NCI-H1048 (cell line): Measurements from ENCODE around the gene CLPTM1.
"Not testable (repeated sequence)": the region's sequence is repeated elsewhere in the genome, so short reads cannot be mapped to it uniquely, and the experiment has no call there.

ENCODE experiments used
- DNase-seq: peaks from one replicate; lab custom pipeline; 2025; lab: John Stamatoyannopoulos, UW

Gene CLPTM1

DNA sequence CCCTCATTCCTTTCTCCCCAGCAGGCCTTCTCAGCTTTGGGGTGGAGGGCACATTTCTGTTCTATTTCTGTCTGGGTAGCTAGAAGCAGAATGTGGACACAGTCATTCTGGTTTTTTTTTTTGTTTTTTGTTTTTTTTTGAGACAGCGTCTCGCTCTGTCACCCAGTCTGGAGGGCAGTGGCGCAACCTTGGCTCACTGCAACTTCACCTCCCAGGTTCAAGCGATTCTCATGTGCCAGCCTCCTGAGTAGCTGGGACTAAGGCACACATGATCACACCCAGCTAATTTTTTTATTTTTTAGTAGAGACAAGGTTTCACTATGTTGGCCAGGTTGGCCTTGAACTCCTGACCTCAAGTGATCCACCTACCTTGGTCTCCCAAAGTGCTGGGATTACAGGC lies 20.3 kb downstream of the CLPTM1 start:
- DNase-seq, result no peak

DNA sequence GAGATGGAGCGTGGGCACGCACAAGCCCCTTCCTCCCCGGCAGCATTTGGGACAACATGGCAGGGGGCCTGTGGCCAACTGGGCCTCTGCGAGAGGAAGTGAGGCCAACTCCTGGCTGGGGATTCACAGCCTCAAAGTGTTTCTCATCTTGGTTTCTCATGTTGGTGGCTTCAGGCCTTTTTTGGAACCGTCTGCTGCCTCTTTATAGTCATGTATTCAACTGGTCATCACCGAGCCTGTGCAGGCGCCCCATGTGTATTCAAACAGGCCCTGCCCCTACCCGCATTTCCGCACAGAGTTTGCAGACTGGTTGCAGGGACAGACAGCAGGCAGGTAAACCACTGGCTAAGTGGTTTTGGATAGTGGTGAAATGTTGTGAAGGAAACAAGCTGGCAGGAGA lies 28.8 kb downstream of the CLPTM1 start:
- no peak for DNase-seq

DNA sequence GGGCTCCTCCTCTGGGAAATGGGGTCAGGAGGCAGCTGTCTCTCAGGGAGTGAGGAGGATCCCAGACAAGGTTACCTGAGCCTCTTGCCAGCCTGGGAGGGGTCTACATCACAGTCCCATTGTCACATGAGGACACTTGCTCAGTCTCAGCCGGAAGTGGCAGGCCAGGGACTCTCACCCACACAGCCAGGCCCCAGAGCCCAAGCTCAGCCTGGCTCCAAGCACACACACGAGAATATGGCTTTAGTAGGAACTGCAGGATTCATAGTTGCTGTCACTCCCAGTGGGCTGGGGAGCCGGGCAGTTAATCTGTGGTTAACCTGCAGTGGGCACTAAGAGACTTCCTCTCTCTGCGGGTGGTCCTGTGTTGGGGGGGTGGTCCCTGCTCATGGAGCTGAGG lies 30.3 kb downstream of the CLPTM1 start:
- DNase-seq, result no peak

DNA sequence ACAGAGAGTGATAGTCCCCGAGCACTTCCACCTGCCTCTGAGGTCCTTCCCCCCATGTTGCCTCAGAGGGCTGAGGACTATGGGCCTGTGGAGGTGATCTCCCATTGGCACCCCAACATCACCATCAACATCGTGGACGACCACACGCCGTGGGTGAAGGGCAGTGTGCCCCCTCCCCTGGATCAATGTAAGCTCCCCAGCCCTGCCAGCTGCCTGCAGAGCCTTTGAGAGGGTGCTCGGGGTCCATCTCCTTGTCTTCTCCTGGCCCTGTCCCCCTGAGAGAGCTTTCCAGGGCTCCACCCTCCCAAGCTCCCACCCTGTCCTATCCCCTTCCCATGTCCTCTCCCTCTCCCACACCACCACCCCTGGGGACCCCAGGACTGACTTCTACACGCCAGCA lies 31.2 kb downstream of the CLPTM1 start:
- no peak for DNase-seq

DNA sequence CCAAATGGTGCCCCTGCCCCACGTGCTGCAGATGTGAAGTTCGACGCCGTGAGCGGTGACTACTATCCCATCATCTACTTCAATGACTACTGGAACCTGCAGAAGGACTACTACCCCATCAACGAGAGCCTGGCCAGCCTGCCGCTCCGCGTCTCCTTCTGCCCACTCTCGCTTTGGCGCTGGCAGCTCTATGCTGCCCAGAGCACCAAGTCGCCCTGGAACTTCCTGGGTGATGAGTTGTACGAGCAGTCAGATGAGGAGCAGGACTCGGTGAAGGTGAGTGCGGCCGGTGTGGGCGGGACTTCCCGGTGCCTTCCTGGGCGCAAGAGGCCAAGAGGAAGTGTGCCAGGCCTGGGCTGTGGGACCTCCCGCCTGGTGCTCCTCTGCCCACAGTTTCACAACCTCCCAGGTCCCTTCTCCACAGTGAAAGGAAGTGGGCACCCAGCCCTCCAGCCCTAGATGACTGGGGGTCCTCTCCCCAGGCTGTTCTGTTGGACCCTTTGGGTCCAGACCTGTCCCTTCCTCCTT lies 32.0 kb downstream of the CLPTM1 start:
- DNase-seq, result no peak

DNA sequence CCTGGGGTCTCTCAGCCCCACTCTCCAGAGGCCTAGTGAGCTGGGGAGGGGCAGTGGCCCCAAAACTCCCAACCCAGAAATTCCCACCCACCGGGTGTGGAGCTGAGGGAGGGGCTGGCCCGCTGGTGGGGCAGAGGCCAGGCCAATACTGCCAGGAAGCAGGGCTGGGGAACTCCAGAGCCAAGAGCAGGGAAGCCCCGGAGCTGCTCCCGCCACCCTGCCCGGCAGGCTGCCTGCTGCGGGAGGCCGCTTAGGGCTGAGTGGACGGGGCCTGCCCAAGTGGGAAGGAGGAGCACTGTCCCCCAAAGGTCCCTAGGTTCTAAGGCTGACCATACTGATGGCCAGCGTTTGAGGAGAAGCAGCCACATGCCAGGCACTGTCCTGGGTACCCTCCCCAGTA lies 33.1 kb downstream of the CLPTM1 start:
- DNase-seq, result no peak

DNA sequence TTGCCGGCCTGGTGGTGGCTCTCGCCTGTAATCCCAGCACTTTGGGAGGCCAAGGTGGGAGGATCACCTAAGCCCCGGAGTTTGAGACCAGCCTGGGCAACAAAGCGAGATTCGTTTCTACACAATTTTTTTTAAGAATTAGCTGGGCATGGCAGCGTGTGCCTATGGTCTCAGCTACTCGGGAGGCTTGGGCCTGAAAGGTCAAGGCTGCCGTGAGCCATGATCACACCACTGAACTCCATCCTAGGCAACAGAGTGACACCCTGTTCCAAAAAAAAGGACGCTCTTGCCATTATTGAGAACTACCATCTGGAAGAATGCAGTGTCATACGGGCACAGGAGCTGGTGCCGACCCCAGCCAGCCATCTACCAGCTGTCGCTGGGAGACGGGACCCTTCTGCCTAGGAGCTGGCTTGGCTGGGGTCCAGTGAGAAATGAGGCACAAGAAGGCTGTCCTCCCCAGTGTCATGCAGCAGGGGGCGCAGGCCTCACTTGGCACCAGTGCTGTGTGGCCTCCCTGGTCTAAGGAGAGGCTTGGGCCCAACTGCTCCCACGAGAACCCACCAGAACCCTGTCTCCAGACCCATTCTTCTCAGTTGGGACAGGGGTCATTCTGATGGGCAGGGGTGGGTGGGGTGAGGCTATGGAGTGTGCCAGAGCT lies 33.8 kb downstream of the CLPTM1 start:
- DNase-seq, result peak; percentile 14

DNA sequence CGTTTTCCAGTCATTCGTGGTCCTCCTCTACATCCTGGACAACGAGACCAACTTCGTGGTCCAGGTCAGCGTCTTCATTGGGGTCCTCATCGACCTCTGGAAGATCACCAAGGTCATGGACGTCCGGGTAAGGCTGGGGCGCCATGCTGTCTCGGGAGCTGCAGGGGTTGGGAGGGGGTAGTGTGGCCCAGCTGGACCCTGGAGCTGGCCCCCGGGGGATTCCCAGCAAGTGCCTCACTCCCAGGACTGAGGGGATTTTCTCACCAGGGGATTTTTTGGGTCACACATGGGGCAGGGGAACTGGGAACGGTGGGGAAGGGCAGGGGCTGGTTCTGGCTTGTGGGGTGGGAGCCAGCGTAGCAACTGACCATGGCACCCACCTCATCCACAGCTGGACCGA lies 35.3 kb downstream of the CLPTM1 start:
- no peak for DNase-seq

DNA sequence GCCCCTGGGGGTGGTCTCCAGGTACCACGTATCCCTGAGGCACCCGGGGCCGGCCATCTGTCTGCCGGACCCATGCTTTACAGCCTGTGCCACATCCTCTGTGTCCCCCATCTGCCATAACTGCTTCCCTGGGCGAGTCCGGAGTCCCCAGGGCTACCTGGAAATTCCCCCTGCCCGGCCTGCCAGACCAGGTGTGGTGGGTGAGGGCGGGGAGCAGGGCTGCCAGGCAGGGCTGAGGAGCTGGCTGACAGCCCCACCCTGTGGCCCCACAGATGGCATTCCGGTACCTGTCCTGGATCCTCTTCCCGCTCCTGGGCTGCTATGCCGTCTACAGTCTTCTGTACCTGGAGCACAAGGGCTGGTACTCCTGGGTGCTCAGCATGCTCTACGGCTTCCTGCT lies 35.8 kb downstream of the CLPTM1 start:
- DNase-seq, result no peak

DNA sequence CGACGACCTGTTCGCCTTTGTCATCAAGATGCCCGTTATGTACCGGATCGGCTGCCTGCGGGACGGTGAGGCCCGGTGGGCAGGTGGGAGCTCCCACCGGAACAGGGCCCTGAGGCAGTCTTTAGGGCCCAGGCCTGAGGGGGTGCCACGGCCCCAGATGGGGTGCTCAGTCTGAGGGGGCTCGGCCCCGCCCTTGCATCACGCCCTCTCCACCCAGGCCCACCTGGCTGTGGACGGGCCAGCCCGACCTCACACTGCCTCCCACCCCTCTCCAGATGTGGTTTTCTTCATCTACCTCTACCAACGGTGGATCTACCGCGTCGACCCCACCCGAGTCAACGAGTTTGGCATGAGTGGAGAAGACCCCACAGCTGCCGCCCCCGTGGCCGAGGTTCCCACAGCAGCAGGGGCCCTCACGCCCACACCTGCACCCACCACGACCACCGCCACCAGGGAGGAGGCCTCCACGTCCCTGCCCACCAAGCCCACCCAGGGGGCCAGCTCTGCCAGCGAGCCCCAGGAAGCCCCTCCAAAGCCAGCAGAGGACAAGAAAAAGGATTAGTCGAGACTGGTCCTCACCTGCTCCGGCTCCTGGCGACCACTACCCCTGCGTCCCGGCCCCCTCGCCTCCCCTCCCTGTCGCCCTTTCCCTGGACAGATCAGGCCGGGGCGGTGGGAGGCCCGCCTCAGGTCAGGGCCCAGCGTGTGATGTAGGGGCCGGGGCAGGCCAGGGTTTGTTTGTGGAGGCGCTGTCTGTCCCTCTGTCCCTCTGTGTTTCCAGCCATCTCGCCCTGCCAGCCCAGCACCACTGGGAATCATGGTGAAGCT lies 37.4 kb downstream of the CLPTM1 start:
- DNase-seq, result no peak

DNA sequence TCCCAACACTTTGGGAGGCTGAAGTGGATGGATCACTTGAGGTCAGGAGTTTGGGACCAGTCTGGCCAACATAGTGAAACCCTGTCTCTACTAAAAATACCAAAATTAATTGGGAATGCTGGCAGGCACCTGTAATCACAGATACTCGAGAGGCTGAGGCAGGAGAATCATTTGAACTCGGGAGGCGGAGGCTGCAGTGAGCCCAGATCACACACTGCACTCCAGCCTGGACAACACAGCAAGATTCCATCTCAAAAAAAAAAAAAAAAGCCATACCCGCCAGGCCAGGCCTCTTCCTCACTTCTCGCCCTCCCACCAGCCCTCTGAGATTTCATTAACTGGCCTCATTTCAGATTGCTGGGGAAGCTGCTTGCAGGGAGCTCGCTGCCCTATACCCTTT lies 38.3 kb downstream of the CLPTM1 start:
- DNase-seq, result no peak

DNA sequence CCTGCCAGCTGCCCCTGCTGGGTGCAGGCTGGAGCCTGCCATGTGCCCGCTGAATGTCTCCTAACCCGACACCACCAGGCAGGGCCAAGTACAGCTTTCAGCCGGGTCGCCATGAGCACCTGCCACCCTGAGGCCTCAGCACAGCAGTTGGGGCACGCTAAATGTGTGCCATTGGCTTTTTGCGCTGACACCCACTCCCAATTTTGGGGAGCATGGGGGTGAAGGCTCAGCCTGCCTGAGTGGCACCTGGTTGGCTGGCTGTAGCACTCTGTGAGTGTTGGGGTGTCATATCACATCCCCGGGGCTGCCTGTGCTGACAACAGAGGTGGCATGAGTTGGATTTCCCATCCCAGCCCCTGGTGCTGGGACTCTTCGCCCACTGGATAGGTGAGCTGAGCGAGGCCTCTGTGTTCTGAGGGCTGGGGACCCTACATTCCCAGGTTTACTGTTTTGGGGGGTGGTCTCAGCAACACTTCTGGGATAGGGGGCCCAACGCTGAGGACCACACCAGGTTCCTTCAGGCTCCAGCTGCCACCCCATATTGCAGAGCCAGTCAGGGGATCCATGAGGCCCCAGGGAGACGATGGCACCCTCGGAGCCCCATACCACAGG lies 38.9 kb downstream of the CLPTM1 start:
- no peak for DNase-seq

DNA sequence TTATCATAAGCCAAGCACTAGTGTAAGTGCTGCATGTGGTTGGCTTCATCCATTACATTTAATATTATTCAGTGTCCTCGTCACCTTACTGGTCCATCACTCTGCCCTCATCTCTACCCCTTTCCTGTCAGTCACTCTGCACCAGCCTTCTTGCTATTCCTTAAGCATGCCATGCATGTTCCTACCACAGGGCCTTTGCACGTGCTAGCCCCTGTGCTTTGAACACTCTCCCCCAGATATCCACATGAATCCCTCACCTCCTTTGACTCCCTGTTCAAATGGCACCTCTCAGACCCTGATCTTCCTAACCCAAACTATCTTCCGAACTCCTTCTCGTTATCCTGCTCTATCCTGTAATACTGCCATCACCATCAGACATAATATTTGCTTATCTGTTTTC lies 42.8 kb downstream of the CLPTM1 start:
- no peak for DNase-seq

DNA sequence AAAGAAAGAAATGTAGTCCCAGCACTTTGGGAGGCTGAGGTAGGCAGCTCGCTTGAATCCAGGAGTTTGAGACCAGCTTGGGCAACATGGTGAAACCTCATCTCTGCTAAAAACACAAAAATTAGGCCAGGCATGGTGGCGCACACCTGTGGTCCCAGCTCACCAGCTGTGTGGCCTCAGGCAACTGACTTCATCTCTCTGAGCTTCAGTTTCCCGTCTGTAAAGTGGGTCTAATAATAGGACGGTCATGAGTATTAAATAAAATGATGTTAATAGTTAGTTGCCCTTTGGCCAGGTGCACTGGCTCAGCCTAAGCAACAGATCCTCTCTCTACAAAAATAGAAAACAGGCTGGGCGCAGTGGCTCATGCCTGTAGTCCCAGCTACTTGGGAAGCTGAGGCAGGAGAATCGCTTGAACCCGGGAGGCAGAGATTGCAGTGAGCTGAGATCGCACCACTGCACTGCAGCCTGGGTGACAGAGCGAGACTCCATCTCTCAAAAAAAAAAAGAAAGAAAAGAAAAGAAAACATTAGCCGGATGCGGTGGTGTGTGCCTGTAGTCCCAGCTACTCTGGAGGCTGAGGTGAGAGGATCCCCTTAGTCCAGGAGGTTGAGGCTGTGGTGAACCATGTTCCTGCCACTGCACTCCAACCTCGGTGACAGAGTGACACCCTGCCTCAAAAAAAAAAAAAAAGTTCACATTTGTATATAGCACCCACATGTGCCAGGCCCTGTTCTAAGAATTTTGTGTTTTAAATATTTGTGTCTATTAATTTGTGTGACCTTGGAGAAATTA lies 44.1 kb downstream of the CLPTM1 start:
- not testable (repeated sequence) for DNase-seq

DNA sequence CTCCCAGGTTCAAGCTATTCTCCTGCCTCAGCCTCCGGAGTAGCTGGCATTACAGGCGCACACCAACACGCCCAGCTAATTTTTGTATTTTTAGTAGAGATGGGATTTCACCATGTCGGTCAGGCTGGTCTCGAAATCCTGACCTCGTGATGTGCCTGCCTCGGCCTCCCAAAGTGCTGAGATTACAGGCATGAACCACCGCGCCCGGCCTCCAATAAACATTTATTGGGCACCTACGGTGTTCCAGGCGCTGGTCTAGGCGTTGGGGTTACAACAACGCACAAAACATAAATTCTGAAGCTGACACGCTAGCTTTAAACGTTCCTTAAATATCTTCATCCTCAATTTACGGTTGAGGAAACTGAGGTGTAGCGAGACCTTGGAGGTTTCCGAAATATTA lies 45.5 kb downstream of the CLPTM1 start:
- not testable (repeated sequence) for DNase-seq

DNA sequence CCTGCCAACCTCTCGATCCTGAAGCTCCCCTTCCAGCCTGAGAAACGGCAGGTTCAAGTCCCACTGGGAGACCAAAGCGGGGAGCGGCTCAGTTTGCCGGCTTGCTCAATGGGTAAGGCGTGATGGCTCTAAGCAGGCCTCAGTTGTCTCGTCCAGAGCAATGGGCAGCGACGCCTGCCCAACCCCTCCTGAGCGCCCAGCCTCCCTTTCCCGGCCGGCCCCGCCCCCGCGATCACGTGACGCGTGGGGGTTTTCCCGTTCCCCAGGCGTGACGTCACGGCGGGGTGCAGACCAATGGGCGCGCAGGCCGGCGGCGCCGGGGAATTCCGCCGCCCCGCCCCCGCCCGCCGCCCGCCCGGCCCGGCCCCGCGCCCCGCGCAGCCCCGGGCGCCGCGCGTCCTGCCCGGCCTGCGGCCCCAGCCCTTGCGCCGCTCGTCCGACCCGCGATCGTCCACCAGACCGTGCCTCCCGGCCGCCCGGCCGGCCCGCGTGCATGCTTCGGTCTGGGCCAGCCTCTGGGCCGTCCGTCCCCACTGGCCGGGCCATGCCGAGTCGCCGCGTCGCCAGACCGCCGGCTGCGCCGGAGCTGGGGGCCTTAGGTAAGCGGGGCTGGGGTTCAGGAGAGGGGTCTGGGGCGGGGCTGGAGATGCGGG lies 46.0 kb downstream of the CLPTM1 start, which contains the start of gene RELB:
TSS of gene RELB (plus strand) at position 378 of the 653 bp plus-strand sequence. CDS start at position 494, 116 bp downstream.
- DNase-seq, result peak; percentile 74

DNA sequence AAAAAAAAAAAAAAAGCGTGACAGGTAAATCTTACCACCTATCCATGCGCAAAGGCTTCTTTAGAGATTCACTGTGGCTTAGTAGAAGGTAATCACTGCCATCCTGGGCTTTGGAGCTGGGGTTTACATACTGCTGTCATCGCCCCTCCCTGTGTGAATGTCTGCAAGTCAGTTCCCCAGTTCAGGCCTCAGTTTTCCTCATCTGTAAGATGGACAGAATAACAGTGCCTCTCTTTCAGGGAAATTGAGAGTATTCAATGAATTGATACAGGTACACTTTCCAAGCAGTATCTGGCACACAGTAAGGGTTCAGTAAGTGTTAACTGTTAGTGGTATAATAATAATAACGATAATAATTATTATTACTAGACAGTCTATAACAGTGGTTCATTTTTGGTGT lies 48.3 kb downstream of the CLPTM1 start:
- no peak for DNase-seq

DNA sequence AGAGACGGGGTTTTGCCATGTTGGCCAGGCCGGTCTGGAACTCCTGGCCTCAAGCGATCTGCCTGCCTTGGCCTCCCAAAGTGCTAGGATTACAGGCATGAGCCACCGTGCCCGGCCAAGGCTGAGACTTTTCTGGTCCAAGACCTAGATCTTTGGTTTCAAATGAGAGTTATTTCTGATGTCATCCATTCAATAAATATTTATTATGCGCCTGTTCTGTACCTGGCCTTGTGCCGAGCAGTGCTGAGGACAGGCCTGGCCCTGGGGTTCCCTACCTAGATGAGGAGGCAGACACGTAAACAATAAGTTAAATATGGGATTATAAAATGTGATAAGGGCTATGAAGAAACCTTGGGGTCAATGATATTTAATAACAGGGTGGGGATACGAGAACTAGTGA lies 50.6 kb downstream of the CLPTM1 start:
- no peak for DNase-seq

DNA sequence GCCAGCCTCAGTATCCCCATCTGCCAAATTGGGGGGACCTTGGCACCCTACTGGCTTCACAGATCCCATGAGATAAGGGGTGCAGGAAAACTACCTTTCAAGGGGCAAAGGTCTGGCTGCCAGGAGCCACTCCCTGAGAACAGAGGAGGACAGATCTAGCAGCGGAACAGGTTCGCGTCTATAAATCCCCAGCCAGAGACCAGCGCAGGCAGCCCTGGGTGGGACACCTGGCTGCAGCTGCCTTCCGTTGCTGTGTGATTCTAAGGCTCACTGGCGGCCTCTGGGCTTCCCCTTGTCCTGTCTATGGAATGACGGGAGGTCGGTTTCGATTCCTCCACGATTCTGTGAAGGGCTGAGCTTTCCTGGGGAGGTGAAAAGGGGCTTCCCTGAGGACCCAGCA lies 53.4 kb downstream of the CLPTM1 start:
- DNase-seq, result no peak

DNA sequence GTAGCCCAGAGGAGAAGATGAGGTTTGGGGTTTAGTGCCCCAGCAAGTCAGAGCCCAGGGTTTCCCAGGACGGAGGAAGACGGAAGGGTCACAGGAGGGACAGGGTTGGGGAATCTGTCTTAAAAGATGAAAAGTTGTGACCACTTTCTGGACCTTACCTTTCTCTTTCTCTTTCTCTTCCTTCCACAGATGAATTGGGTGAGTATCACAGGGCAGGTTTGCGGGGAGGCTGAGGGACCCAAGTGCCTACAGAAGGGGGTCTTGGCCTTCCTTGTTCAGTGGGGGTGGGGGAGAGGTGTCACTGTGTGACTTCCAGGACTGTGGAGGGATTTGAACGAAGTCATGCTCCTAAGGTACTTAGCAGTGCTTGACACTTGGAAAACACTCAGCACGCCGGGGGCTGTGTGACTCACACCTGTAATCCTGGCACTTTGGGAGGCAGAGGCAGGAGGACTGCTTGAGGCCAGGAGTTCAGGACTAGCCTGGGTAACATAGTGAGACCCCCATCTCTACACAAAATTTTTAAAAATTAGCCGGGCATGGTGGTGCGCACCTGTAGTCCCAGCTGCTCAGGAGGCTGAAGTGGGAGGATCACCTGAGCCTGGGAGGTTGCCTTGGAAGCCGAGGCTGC lies 54.6 kb downstream of the CLPTM1 start:
- no peak for DNase-seq

DNA sequence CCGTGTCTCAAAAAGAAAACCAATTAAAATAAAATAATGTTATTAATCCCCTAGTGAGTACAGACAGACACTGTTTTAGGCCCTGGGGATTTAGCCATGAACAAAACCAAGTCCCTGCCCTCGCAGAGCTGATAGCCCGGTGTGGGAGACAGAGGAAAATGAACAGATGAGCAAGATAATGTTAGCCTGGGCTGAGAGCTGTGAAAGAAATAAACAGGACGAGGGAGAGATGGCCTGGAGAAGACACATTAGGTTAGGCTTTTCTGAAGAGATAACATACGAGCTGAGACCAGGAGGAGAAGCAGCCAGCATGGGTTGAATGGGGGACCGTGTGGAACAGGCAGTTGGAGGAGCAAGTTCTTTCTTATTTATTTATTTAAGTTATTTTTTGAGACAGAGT lies 55.1 kb downstream of the CLPTM1 start:
- DNase-seq, result no peak
